ENCODE results near the gene KCNMA1. TPM values are rescaled to one million over a fixed set of nuclear protein-coding genes. Genes with fewer than 3 reads are reported as not detected.
A peak's percentile ranks its signal among the peaks of the same experiment; 100 is the strongest.

The KCNMA1 gene
- total RNA-seq, 1 donor from 2014 or later: 30.1 TPM

GRCh38 chr10:77419056-77419455, 218.6 kb downstream of the KCNMA1 start:
- H3K4me3 Mint-ChIP-seq: no peak overlapping the region
- no peak for DNase-seq (ENCODE audit: extremely low spot score, unreplicated experiment)
- TF ChIP-seq CTCF (conservative IDR thresholded peaks at IDR 0.05): no peak
- no peak overlapping the region for H3K27ac Mint-ChIP-seq
- no peaks in the 10 kb centered on the region for H3K9me3 Mint-ChIP-seq
- H3K4me1 Mint-ChIP-seq (ENCODE audit: unreplicated experiment): peaks cover 28% of the 10 kb centered on the region
- H3K27me3 Mint-ChIP-seq: peaks cover 3% of the 10 kb centered on the region
- peaks cover 3% of the 10 kb centered on the region for H3K36me3 Mint-ChIP-seq

GRCh38 chr10:77417806-77418640, 219.6 kb downstream of the KCNMA1 start:
- TF ChIP-seq CTCF (conservative IDR thresholded peaks at IDR 0.05): no peak
- Mint-ChIP-seq H3K9me3 (no peaks in the 10 kb centered on the region), H3K36me3 (peaks cover 3% of the 10 kb centered on the region), H3K27me3 (peaks cover 6% of the 10 kb centered on the region), H3K4me3 (no peak overlapping the region), H3K4me1 (ENCODE audit: unreplicated experiment) (peaks cover 29% of the 10 kb centered on the region), H3K27ac (no peak overlapping the region)
- DNase-seq (ENCODE audit: extremely low spot score, unreplicated experiment): no peak

DNA sequence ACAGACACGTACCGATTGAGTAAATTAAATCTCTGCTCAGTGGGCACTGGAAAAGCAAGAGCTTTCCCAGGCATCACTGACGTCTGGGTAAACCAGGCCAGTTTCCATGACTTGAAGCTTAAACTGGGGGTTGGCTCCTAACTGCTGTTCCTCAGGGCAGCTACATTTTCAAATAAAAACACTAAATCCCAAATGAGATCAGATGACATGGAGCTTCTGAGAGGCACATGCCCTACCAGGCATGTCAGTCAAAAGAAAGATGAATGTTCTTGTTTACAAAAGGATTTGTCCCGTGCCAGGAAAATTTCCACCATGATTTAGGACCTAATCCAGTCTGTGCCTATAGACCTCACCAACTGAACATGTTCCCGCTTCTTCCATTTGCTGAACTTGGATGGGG, 220.2 kb downstream of the KCNMA1 start:
- Mint-ChIP-seq H3K4me1 (ENCODE audit: unreplicated experiment) (peaks cover 29% of the 10 kb centered on the region), H3K27ac (no peak overlapping the region), H3K36me3 (peaks cover under 1% of the 10 kb centered on the region), H3K27me3 (peaks cover 6% of the 10 kb centered on the region), H3K9me3 (no peaks in the 10 kb centered on the region), H3K4me3 (no peak overlapping the region)
- TF ChIP-seq CTCF (conservative IDR thresholded peaks at IDR 0.05): no peak
- no peak for DNase-seq (ENCODE audit: extremely low spot score, unreplicated experiment)

- Mint-ChIP-seq H3K4me1 (ENCODE audit: unreplicated experiment) (peaks cover 29% of the 10 kb centered on the region), H3K27me3 (peaks cover 6% of the 10 kb centered on the region), H3K27ac (peak overlapping the region; percentile 19), H3K4me3 (no peak overlapping the region), H3K9me3 (no peaks in the 10 kb centered on the region), H3K36me3 (no peaks in the 10 kb centered on the region)
- DNase-seq (ENCODE audit: extremely low spot score, unreplicated experiment): no peak
- no peak for TF ChIP-seq CTCF (conservative IDR thresholded peaks at IDR 0.05)
Observed at GRCh38 chr10:77416311-77417135, 221.1 kb downstream of the KCNMA1 start.

- H3K27ac Mint-ChIP-seq: no peak overlapping the region
- DNase-seq (ENCODE audit: extremely low spot score, unreplicated experiment): no peak
- H3K4me1 Mint-ChIP-seq (ENCODE audit: unreplicated experiment): peaks cover 32% of the 10 kb centered on the region
- no peak for TF ChIP-seq CTCF (conservative IDR thresholded peaks at IDR 0.05)
- H3K36me3 Mint-ChIP-seq: no peaks in the 10 kb centered on the region
- H3K9me3 Mint-ChIP-seq: no peaks in the 10 kb centered on the region
- no peak overlapping the region for H3K4me3 Mint-ChIP-seq
- H3K27me3 Mint-ChIP-seq: peaks cover 12% of the 10 kb centered on the region
Observed at GRCh38 chr10:77415313-77415960, 222.2 kb downstream of the KCNMA1 start.
